SJSA1 (cell line): ENCODE results near the gene LUZP1. TPM values are rescaled to one million over a fixed set of nuclear protein-coding genes. Genes with fewer than 3 reads are reported as not detected.
"Not testable (repeated sequence)": the region's sequence is repeated elsewhere in the genome, so short reads cannot be mapped to it uniquely, and the experiment has no call there.

Source experiments
- DNase-seq, 2 experiments: peaks; one replicate each; pipeline ENCODE4 v3.0.0-alpha.2; 2015 to 2020; ENCODE audit warnings: low spot score in 2 of 2, low read depth in 1 of 2
- H3K27ac ChIP-seq: fragments of 250-450 bp; sonication (Bioruptor Pico); 2 replicates; pipeline ENCODE4 v1.5.1; 2020; ENCODE audit warnings: mild to moderate bottlenecking, moderate library complexity
- H3K27me3 ChIP-seq: fragments of 250-450 bp; sonication (Bioruptor Pico); replicated peaks from 2 replicates; pipeline ENCODE4 v1.5.1; 2020; ENCODE audit warnings: mild to moderate bottlenecking, moderate library complexity
- H3K36me3 ChIP-seq: fragments of 250-450 bp; sonication (Bioruptor Pico); 2 replicates; pipeline ENCODE4 v1.5.1; 2020; ENCODE audit warnings: mild to moderate bottlenecking
- H3K4me1 ChIP-seq: fragments of 250-450 bp; sonication (Bioruptor Pico); replicated peaks from 2 replicates; pipeline ENCODE4 v1.6.1; 2021; ENCODE audit warnings: mild to moderate bottlenecking
- H3K4me3 ChIP-seq: fragments of 250-450 bp; sonication (Bioruptor Pico); 2 replicates; pipeline ENCODE4 v1.5.1; 2020; ENCODE audit warnings: mild to moderate bottlenecking
- H3K9me3 ChIP-seq: fragments of 250-450 bp; sonication (Bioruptor Pico); replicated peaks from 2 replicates; pipeline ENCODE4 v1.5.1; 2020; ENCODE audit warnings: mild to moderate bottlenecking
- total RNA-seq: library from RNA; depleted of rRNA; stranded (reverse); fragments of >200 nt; shearing (Covaris generic); gene quantifications from 2 replicates; pipeline ENCODE4 v1.2.3, GENCODE V29; 2014

LUZP1 gene
- total RNA-seq, 1 experiment from 2014 or later: 47.4 TPM

DNA sequence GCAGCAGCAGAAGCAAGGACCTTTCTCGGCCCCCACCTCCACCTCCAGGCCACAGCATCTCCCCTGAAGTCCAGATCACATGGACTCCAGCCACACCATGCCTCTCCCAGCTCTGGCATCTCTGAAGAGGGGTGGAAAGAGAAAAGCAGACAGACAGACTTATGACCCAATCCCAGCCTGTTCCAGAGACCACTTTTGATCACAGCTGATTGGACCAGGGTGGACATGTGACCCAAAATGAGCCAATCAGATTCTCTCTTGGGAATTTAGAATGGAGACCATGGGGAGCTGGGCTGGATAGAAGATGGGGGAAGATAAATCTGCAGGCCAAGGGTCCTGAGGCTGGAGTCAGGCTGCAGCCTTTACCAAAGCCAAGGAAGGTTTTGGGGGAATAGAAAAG lies 32.2 kb upstream of the LUZP1 start:
- DNase-seq: no peak

GRCh38 chr1:23198373-23198772 lies 29.7 kb upstream of the LUZP1 start:
- H3K27ac ChIP-seq: peak overlapping the region; percentile 99
- H3K4me3 ChIP-seq: no peak overlapping the region
- peak; percentile 78 to 98 for DNase-seq
- H3K27me3 ChIP-seq: no peaks in the 10 kb centered on the region
- H3K4me1 ChIP-seq: peaks cover 65% of the 10 kb centered on the region
- H3K36me3 ChIP-seq: no peaks in the 10 kb centered on the region
- H3K9me3 ChIP-seq: no peaks in the 10 kb centered on the region

More for the DNA sequence above, 32.2 kb upstream of the LUZP1 start:
- Histone ChIP-seq H3K9me3 (no peaks in the 10 kb centered on the region), H3K36me3 (no peaks in the 10 kb centered on the region), H3K4me1 (peaks cover 45% of the 10 kb centered on the region), H3K4me3 (no peak overlapping the region), H3K27me3 (no peaks in the 10 kb centered on the region), H3K27ac (no peak overlapping the region)

- DNase-seq: peak; percentile 96 to 97
- Histone ChIP-seq H3K9me3 (no peaks in the 10 kb centered on the region), H3K4me3 (no peak overlapping the region), H3K27me3 (no peaks in the 10 kb centered on the region), H3K36me3 (no peaks in the 10 kb centered on the region), H3K27ac (peak overlapping the region; percentile 99), H3K4me1 (peaks cover 60% of the 10 kb centered on the region)
Observed at GRCh38 chr1:23196627-23197328, 28.1 kb upstream of the LUZP1 start.

DNA sequence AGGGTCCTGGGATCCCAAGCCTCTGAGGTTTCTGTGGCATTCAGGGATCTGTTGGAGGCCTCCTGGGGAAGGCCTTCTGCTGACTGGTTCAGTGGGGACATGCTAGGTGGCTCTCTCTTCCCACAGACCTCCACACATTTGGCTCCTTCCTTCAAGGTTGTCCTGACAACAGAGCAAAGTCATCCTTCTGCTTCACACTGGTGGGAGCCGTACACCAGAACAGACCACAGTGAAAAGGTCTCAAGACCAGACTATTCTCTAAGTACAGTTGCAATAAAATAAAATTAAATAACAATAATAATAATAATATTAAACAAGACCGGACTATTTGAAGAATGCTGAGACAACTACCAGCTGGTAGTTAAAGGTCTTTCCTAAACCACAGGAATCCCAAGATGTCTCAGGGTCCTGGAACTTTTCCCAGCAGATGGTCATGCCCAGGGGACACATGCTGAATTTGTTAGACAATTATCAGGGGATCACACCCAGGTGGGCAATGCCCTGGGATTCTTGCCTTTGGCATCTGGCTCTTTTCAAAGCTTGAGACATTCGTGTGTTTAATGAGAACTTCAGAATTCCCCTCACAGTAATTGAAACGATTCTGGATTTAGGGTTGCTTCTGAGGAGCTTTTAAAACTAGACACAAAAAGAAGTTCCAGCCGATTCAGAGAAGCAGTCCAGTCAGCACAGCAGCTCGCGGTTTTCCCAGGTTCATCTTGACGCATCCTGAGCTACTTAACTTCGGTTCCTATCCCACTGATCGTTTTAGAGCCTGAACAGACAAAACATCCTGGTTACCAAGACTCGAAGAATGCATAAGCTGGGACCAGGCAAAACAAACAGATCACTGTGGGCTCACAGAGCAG lies 25.7 kb upstream of the LUZP1 start:
- H3K9me3 ChIP-seq: no peaks in the 10 kb centered on the region
- H3K4me1 ChIP-seq: peaks cover 63% of the 10 kb centered on the region
- H3K36me3 ChIP-seq: no peaks in the 10 kb centered on the region
- H3K27me3 ChIP-seq: no peaks in the 10 kb centered on the region
- DNase-seq: peak; percentile 86 to 95
- H3K4me3 ChIP-seq: no peak overlapping the region
- H3K27ac ChIP-seq: peak overlapping the region; percentile 99

GRCh38 chr1:23193391-23194118 lies 24.9 kb upstream of the LUZP1 start:
- H3K4me1 ChIP-seq: peaks cover 65% of the 10 kb centered on the region
- H3K36me3 ChIP-seq: no peaks in the 10 kb centered on the region

DNA sequence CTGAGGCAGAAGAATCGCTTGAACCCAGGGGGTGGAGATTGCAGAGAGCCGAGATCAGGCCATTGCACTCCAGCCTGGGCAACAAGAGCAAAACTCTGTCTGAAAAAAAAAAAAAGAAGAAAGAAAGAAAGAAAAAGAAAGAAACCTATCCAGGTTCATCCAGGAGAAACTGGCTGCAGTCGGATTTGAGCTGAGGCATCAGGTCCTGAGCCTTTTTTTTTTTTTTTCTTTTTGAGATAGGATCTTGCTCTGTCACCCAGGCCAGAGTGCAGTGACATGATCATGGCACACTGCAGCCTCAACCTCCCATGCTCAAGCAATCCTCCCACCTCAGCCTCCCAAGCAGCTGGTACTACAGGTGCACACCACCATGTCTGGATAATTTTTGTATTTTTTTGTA lies 22.5 kb upstream of the LUZP1 start:
- H3K9me3 ChIP-seq: no peaks in the 10 kb centered on the region
- no peaks in the 10 kb centered on the region for H3K27me3 ChIP-seq
- H3K27ac ChIP-seq: no peak overlapping the region
- peaks cover 51% of the 10 kb centered on the region for H3K4me1 ChIP-seq
- H3K36me3 ChIP-seq: no peaks in the 10 kb centered on the region
- DNase-seq: no peak
- no peak overlapping the region for H3K4me3 ChIP-seq

More at GRCh38 chr1:23193391-23194118, 24.9 kb upstream of the LUZP1 start:
- no peaks in the 10 kb centered on the region for H3K27me3 ChIP-seq
- H3K27ac ChIP-seq: peak overlapping the region; percentile 99
- H3K9me3 ChIP-seq: no peaks in the 10 kb centered on the region
- H3K4me3 ChIP-seq: no peak overlapping the region
- DNase-seq: no peak

- H3K27me3 ChIP-seq, H3K9me3 ChIP-seq, H3K36me3 ChIP-seq, H3K4me3 ChIP-seq: not testable (repeated sequence)
- Histone ChIP-seq H3K4me1 (peaks cover 31% of the 10 kb centered on the region), H3K27ac (peak overlapping the region; percentile 95)
- peak; percentile 95 to 96 for DNase-seq
Observed at GRCh38 chr1:23188936-23189452, 20.3 kb upstream of the LUZP1 start.

GRCh38 chr1:23188434-23188884 lies 19.8 kb upstream of the LUZP1 start:
- Histone ChIP-seq H3K4me1 (peaks cover 25% of the 10 kb centered on the region), H3K27ac (peak overlapping the region; percentile 95), H3K9me3 (no peaks in the 10 kb centered on the region), H3K4me3 (no peak overlapping the region), H3K27me3 (no peaks in the 10 kb centered on the region), H3K36me3 (no peaks in the 10 kb centered on the region)
- DNase-seq: no peak

GRCh38 chr1:23187637-23188036 lies 19.0 kb upstream of the LUZP1 start:
- no peaks in the 10 kb centered on the region for H3K27me3 ChIP-seq
- H3K27ac ChIP-seq: no peak overlapping the region; the same call in 1 of the 2 replicates
- DNase-seq: no peak
- peaks cover 20% of the 10 kb centered on the region for H3K4me1 ChIP-seq
- no peak overlapping the region for H3K4me3 ChIP-seq
- H3K36me3 ChIP-seq: no peaks in the 10 kb centered on the region
- no peaks in the 10 kb centered on the region for H3K9me3 ChIP-seq

GRCh38 chr1:23185381-23185780 lies 16.7 kb upstream of the LUZP1 start:
- no peak overlapping the region for H3K27ac ChIP-seq

GRCh38 chr1:23184212-23184934 lies 15.7 kb upstream of the LUZP1 start:
- Histone ChIP-seq H3K36me3 (no peaks in the 10 kb centered on the region), H3K27me3 (no peaks in the 10 kb centered on the region), H3K27ac (no peak overlapping the region), H3K9me3 (no peaks in the 10 kb centered on the region; the same call in 1 of the 2 replicates), H3K4me3 (peak overlapping the region; percentile 14), H3K4me1 (peaks cover 15% of the 10 kb centered on the region)
- DNase-seq: peak in 1 of 2 experiments; percentile 60

More at GRCh38 chr1:23185381-23185780, 16.7 kb upstream of the LUZP1 start:
- no peak for DNase-seq
- H3K9me3 ChIP-seq: no peaks in the 10 kb centered on the region
- peaks cover 20% of the 10 kb centered on the region for H3K4me1 ChIP-seq
- H3K36me3 ChIP-seq: no peaks in the 10 kb centered on the region
- H3K4me3 ChIP-seq: no peak overlapping the region
- no peaks in the 10 kb centered on the region for H3K27me3 ChIP-seq

DNA sequence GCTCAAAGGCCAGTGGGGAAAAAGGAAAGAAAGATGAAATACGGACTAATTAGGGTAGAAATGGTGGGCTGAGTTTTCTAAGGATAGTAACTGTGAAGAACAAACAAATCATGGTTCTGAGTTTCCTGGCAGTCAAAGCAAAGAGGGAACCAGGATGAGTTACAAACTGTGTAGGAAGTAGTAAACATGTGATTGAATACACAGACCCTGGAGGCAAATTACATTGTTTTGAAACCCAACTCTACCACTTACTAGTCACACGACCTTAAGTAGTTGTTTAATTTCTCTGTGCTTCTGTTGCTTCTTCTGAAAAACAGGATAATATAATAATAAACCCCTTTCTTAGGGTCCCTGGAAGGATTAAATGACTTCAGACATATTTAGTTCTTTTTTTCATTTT lies 11.2 kb upstream of the LUZP1 start:
- Histone ChIP-seq H3K27ac (no peak overlapping the region), H3K4me1 (peaks cover 16% of the 10 kb centered on the region), H3K27me3 (no peaks in the 10 kb centered on the region), H3K9me3 (no peaks in the 10 kb centered on the region; the same call in 1 of the 2 replicates), H3K36me3 (no peaks in the 10 kb centered on the region), H3K4me3 (no peak overlapping the region)
- DNase-seq: no peak

GRCh38 chr1:23178950-23179349 lies 10.3 kb upstream of the LUZP1 start:
- DNase-seq: no peak
- H3K4me3 ChIP-seq: no peak overlapping the region
- no peaks in the 10 kb centered on the region for H3K36me3 ChIP-seq
- H3K4me1 ChIP-seq: peaks cover 16% of the 10 kb centered on the region
- H3K27ac ChIP-seq: no peak overlapping the region
- no peaks in the 10 kb centered on the region; the same call in 1 of the 2 replicates for H3K9me3 ChIP-seq
- H3K27me3 ChIP-seq: no peaks in the 10 kb centered on the region
